HG03354 (cell line): ENCODE data around the gene OR4D9.
A peak's percentile ranks its signal among the peaks of the same experiment; 100 is the strongest.

Experiments used
- ATAC-seq: cut with Tn5 transposase; IDR thresholded peaks from one replicate; pipeline ENCODE4 v1.9.1; 2021; ENCODE audit warnings: mild to moderate bottlenecking; ENCODE audit not compliant: unreplicated experiment, poor library complexity, severe bottlenecking

OR4D9 gene

GRCh38 chr11:59548309-59548656 is 36.9 kb downstream of the OR4D9 start:
- no peak for ATAC-seq

GRCh38 chr11:59550368-59550841 is 39.1 kb downstream of the OR4D9 start:
- peak; percentile 93 for ATAC-seq

- peak; percentile 42 for ATAC-seq
These were observed 39.7 kb downstream of the OR4D9 start for GRCh38 chr11:59550842-59551658.

DNA sequence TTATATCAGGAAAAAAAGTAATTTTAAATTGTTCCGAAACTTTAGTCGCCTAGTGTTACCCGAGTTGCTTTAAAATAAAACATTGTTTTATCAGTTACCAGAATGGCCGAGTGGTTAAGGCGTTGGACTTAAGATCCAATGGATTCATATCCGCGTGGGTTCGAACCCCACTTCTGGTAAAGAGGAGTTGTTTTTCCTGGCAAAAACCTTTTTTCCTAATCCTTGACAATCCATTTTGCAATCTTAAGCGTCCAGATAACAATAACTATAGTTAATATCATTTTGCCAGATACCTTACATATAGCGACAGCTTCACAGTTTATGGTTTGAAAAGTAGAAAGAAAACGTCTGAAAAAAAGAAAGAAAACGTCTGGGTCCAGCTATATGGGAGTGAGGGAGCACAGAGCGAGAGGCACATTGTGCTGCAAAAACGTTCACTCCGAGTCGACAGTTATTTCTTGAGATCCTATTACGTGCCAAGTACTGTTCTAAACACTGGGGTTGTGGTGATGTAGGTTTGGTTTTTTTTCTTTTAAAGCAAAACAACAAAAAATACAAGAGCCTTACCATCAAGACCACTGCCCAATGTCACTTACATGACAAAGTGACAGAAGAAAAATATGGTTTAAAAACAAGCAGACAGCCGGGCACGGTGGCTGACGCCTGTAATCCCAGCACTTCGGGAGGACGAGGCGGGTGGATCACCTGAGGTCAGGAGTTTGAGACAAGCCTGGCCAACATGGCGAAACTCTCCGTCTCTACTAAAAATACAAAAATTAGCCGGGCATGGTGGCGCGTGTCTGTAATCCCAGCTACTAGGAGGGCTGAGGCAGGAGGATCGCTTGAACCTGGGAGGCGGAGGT is 40.6 kb downstream of the OR4D9 start:
- ATAC-seq, result no peak

DNA sequence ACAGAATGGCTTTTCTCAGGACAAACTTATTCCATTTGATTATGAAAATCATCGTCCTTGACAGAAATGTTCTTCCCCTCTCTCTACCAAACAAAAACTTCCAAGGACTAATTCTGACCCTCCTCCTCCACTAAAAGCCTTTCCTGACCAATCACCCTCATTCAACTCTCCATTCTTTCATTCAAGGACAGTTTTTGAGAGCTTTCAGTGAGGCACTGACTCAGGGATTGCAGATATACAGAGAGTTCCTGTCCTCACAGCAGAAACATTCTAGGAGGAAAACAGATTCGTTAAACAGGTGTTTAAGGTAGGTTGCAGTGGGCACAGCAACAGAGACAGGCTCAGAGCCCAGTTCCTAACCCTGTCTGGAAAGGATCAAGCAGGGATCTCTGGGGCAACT is 41.5 kb downstream of the OR4D9 start:
- ATAC-seq, result no peak

DNA sequence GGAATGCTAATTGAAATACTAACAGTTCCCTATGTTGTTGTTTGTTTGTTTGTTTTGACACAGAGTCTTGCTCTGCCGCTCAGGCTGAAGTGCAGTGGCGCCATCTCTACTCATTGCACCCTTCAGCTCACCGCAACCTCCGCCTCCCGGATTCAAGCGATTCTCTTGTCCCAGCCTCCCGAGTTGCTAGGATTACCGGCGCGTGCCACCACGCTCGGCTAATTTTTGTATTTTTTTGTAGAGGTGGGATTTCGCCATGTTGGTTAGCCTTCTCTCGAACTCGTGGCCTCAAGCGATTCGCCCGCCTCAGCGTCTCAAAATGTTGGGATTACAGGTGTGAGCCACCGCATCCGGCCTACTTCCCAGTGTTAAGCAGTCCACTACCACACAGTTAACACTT is 42.0 kb downstream of the OR4D9 start:
- no peak for ATAC-seq

DNA sequence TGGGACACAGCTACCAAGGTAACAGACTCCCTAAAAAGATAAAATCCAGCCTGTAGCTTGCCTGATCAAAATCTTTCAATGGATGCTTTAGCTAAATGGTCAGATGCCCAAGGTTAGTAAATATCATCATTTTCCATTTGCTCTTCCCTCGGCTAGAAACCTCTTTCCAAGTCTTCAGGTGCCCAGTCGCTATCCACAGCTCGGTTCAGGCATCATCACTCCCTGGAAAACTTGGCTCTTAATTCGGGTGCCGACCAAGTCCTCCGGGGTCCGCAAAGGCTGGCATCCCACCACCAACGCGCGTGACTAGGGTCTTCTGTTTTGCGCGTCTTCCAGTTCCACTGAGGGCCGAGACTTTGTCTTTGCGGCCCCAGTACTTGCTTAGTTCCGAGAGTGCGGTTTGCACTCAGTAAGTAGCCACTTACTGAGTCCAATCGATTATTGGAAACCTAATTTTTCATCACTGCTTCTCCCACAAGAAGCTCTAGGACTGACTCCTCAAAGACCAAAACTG is 44.3 kb downstream of the OR4D9 start:
- no peak for ATAC-seq

- peak; percentile 38 for ATAC-seq
These were observed 45.0 kb downstream of the OR4D9 start for GRCh38 chr11:59556115-59556916.

- ATAC-seq, result no peak
These were observed 45.6 kb downstream of the OR4D9 start for GRCh38 chr11:59556917-59557348.

- no peak for ATAC-seq
These were observed 46.9 kb downstream of the OR4D9 start for GRCh38 chr11:59558270-59558643.

DNA sequence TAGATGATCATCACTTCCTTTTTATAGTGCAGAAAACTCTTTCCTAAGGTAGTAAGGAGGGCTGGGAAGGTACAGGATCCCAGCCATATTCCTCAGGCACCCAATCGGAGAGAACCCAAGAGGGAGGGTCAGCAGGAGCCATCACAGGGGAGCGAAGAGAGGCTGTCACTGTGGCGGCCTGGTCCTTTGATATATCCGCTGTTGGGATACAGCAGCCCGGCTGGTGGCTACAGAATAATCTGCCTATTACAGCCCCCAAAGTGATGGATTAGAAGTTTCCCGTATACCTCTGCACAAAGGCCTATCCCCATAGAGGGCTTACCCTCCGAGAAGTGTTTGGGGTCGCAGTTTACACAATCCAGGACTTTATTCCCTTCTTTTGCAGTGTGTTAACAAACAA is 48.5 kb downstream of the OR4D9 start:
- ATAC-seq, result peak; percentile 4

DNA sequence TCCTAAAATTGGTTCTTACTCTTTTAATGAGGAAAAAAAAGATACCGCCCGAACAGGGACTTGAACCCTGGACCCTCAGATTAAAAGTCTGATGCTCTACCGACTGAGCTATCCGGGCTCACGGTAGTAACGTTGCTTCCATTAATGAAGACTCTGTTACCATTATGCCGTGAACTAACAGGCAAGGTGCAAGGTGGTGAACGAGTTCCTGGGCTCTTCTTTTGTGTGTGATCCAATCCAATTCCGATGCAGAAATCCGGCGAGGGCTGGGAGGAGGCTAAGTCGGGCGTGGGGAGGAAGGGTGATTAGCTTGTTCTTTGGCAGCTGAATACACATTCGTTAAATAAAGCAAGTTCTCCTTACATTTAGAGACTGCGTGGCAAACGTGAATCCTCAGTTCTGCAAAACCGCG is 49.0 kb downstream of the OR4D9 start:
- peak; percentile 43 for ATAC-seq

DNA sequence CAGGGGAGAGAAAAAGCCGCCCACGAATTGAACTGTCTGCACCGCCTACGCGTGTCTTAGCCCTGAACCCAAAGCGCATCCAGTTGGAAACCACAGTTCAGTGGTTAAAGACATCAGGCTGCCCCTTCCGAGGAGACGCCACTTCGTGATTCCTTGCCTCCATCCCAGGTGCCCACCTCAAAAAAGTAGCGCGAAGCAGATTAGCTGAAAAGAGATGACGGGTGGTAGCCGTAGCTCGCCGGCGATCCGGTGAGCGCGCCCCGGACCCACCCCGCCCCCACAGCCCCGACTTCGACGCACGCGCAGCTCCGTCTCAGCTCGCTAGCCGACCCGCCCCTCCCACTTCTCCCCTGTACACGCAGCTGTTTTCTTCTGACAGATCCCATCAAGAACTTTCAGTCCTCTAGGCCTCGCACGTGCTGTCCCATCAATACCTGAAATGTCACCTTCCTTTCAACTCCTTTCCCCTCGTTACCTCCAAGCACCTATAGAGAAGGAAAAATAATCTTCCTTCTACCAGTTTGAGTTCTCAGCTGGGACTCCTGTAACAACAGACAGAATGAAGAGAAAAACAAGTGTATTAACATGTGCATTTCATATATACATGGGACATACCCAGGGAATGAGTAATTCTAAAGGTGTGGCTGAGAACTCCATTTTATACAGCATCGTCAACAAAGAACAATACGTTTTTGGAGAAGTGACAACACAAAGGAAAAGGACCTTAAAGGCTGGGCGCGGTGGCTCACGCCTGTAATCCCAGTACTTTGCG is 49.5 kb downstream of the OR4D9 start:
- ATAC-seq, result peak; percentile 41

DNA sequence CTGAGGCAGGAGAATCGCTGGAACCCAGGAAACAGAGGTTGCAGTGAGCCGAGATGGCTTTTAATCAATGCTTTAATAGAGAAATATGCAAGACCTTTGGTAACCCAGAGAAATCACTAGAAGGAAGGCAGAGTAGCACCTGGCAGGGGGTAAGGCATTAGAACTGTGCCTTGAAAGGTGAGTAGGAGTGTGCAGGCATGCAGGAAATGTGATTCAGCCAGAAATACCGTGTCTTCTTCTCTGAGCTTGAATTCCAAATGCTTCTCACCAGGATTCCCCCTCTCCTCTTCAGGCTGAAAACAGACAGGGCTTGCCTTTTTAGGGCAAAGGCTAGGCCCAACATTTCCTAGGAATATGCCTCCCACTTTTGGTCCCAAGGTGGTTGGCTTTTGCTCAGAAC is 51.0 kb downstream of the OR4D9 start:
- no peak for ATAC-seq
